HG03571 (cell line): ENCODE results near the gene CFAP97D2.
A peak's percentile ranks its signal among the peaks of the same experiment; 100 is the strongest.
"Not testable (repeated sequence)": the region's sequence is repeated elsewhere in the genome, so short reads cannot be mapped to it uniquely, and the experiment has no call there.

ENCODE experiments used
- ATAC-seq: cut with Tn5 transposase; IDR thresholded peaks from one replicate; pipeline ENCODE4 v1.9.1; 2021; ENCODE audit not compliant: unreplicated experiment

Gene CFAP97D2

DNA sequence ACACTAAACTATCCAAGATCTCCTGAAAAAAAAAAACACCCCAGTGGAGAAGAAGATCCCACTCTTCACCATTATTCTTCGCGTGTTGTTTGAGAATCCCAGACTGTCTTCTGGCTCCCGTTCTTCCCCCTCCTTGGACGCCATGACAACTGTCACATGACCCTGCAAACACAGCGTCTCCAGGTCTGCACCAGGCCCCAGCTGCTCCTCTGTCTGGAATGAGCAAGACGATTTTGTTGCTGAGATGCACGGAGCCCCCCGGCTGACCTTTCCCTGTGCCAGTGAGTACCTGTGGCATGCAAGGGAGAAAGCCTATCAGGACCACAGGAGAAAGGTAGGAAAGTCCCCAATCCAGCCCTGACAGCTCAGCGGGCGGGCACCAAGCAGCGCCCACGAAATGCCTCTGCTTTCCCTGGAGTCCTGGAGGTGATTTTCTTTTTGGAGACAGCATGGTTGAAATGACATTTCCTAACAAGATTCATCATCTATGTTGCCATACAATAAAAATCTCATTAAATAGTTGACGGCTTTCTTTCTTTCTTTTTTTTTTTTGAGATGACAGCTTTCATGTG lies at the start of gene CFAP97D2:
CFAP97D2 (plus strand) TSS at position 171 of the 572 bp plus-strand sequence; CDS start at position 245, 74 bp downstream.
- ATAC-seq = no peak

DNA sequence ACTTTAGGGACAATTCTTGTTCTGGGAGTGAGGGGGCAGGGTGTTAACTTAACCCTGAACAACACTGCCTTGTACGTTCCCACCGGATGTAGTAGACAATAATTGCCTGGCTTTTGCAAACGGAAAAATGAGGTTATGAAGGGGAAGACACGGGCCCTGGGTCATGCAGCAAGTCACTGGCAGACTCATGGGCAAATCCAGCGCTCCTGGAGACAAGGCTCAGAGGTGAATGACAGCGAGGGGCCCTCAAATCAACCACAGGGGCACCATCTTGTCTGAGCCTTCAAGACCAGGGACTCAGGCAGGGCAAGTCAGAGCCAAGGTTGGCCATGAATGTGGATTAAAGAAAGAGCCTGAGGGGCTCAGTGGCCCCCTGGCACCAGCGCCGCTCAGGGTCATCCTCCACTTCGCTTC lies 49.4 kb upstream of the CFAP97D2 start:
- no peak for ATAC-seq

DNA sequence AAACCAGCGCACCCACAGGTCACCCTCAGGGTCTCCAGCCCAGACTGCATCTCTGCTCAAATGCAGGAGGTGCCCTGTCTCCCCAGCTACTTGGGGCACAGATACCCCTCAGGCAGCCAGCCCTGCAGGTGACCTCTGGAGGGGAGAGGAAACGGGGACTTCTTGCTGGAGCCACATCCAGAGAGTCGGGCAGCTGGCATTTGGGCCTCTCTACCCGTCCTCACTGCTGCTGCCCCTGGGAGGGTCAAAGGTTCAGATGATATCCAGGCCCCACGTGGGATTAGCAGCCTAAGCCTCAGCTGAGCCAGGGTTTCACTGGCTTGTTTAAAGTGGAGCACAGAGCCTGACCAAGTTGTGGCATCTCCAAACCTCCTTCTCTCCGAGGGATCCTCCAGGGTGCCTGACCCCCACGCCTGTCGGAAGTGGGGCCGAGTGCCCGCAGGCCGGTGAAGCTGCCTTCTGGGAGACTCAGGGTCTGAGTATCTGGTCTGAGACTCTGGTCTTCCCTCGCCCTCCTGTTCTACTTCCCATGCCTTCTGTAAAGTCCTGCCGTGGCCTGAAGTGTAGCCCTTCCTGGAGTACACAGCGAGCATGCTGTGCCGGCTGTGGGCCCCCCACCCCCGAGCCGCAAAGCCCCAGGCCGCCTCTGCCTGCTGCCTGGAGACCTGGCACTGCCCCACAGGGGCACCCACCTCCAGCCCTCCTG lies 48.8 kb upstream of the CFAP97D2 start:
- ATAC-seq = no peak

DNA sequence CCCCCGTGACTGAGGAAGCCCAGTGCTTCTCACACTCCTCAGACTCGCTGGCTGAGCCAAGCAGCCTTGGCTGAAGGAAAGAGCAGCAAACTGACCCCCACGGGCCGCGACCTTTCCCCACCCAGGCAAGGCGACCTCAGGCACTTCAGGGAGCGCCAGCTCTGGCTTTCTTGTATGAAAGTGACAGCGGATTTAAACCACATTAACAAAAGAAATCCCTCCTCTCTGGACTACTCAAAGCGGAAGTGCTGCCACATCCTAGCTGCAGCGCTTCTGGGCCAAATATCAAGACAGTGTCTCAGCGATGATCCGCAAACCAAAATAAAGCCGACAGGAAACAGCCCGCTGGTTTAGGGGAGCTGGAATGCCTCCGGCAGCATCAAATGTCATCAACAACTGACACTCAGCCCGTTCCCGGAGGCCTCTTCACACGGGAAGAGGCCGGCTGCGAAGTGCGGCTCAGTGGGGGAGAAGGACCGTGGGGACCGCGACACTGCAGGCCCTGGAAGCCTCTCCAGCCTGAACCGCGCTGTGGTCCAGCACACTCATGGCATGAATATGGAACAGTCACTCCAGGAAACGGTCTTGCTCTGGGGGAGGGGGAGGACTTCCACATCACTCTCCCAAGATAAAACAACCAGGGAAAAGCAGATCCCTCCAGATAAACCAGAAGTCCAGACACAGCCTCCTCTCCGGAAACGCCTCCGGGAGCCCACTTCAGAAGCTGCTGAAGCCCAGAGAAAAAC lies 48.0 kb upstream of the CFAP97D2 start:
- ATAC-seq = no peak

DNA sequence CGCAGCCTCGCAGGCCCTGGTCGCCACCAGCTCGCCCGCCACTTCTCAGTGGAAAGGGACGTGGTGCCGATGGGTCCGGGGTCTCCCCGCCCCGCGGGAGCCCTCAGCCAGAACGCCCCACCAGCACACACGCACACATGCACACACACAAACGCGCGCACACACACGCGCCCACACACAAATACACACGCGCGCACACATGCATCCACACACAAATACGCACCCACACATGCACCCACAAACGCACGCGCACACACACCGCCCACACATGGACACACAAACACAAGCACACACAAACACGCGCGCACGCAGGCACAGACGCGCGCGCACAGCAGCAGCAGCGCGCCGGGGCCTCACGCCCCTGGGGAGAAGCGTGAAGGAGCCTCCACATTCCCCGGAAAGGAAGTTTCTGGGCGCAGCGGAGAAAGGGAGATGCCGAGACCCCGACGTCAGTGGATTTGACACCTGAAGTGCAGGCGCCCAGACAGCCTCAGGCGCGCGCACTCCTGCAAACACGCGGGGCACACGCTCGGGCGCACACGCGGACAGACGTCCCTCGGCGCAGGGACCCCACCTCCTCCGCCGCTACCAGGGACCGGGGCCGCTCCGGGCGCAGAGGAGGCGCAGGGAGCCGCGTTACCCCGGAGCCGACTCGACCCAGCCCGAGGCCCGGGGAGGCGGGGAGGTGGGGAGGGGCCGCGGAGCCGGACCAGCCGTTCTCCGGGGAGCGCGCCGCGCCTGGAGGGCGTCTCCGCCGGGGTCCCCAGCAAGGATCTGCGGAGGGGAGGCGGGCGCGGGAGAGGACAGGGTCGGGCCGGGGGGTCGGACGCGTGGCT lies 47.3 kb upstream of the CFAP97D2 start:
- ATAC-seq = peak; percentile 7

DNA sequence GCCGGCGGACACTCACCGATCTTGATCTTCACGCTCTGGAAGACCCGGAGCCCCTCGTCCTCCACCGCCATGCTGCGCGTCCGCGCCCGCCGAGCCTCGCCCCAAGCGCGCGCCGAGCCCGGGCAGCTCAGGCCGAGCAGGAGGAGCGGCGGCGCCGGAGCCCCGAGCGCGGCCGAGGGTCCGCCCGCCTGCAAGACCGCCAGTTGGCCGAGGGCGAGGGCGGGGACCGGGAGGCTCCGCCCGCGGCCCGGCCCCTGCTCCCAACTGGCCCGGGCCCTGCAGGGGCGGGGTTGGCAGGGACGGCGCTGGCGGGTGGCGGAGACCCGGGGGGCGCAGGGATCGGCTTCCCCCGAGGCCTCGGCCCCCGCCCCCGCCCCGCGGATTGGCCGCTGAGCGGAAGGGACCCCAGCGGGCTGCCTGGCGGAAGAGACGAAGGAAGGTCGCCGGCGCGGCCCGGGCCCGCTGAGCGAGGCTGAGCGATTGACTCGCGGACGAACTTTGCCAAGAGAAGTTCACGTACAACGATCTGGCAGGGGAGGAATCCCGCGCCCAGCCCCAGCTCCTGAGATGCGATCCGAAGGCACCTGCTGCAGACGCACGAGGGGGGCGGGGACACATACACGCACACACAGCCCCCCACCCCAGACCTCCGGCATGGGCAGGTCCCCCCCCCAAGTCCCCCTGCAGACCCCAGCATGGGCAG lies 46.5 kb upstream of the CFAP97D2 start, which contains the start of gene RASA3:
RASA3 (minus strand) TSS at position 205 of the 703 bp plus-strand sequence; CDS start at position 71, 134 bp downstream.
- peak; percentile 63 for ATAC-seq

DNA sequence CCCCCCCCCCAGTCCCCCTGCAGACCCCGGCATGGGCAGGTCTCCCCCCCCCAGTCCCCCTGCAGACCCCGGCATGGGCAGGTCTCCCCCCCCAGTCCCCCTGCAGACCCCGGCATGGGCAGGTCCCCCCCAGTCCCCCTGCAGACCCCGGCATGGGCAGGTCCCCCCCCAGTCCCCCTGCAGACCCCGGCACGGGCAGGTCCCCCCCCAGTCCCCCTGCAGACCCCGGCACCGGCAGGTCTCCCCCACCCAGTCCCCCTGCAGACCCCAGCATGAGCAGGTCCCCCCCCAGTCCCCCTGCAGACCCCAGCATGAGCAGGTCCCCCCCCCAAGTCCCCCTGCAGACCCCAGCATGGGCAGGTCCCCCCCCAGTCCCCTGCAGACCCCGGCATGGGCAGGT lies 45.9 kb upstream of the CFAP97D2 start:
- ATAC-seq = not testable (repeated sequence)

DNA sequence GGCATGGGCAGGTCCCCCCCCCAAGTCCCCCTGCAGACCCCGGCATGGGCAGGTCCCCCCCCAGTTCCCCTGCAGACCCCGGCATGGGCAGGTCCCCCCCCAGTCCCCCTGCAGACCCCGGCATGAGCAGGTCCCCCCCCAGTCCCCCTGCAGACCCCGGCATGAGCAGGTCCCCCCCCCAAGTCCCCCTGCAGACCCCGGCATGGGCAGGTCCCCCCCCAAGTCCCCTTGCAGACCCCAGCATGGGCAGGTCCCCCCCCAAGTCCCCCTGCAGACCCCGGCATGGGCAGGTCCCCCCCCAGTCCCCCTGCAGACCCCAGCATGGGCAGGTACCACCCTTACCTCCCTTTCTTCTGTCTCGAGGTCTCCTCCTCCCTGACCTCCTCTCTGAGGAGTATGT lies 45.5 kb upstream of the CFAP97D2 start:
- ATAC-seq = not testable (repeated sequence)

DNA sequence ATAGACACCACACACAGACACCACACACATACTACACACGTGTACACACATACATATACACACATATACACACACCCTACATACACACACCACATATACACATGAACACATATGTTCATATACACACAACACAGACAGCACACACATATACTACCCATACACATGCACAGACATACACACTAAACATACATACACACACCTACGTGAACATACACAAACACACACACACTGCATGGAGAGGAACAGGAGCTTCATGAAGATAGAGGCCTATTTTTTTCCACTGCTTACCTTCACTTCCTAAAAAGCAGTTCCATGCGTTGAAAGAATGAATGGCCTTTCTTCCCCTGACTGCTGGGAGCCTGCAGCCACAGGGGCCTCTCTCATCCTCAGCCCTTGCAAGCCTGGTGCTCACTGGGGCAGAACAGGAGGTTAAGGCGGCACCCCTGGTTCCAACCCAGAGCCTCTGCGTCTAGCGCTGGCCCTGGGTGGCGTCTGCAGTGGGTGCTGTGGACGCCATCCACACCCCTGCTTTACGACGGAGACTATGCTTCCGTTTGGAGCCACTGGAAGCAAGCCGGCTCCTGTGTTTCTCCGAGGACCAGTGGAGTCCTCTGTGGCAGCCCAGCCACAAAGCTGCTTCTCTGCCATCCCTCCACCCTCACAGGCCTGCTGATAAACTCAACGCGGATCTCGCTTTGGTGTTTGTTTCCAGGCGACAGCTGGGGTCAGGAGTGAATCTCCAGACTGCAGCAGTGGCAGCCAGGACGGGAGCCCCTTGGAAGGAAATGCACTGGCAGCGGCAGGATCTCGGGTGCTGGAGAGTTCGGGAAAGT lies 44.7 kb upstream of the CFAP97D2 start:
- ATAC-seq = no peak

DNA sequence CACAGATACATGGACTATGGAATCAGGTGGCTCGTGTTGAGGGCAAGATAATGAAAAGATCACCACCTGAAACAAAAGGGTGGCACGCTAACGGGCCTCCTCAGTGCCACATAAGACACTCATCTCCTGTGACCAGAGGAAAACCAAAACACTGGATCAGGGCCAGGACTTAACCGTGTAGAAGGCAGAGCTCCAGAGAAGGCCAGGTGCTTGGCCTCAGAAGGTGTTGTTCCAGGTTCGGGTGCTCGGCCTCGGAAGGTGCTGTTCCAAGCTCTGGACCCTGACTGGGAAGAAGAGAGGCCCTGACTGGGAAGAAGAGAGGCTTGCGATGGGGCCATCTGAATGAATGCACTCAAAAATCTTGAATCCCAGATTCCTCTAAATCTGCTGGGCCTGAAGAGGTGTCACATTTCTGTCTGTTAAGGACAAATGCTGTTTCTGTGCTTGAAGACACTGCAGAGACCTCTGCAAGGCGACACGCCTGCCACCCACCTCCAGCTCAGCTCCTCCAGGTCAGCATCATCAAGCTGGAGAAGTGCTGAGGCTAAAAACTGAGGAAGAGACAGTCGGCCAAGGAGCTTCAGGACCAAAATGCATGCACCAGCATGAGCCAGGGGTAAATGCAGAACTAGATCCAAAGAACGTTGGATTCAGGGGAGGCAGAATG lies 44.0 kb upstream of the CFAP97D2 start:
- no peak for ATAC-seq

DNA sequence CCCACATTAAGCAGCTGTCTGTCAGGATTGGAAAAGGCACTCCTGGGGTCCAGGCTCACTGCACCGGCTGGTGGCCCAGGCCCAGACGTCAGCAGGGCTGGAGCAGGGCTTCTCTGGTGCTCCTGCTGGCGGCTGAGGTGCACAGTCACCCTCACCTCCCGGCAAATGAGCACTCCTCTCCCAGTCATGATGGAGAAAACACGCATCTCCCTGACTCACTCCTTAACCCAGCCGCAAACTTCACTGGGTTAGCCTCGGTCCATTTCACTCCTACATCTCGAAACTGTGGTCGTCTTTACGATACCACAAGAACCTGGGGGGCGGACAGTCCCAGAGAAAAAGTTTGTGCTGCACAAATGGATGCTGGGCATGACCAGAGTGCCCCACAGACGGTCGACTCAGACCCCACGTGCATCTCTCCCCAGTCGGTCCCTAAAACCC lies 43.3 kb upstream of the CFAP97D2 start:
- ATAC-seq = no peak

DNA sequence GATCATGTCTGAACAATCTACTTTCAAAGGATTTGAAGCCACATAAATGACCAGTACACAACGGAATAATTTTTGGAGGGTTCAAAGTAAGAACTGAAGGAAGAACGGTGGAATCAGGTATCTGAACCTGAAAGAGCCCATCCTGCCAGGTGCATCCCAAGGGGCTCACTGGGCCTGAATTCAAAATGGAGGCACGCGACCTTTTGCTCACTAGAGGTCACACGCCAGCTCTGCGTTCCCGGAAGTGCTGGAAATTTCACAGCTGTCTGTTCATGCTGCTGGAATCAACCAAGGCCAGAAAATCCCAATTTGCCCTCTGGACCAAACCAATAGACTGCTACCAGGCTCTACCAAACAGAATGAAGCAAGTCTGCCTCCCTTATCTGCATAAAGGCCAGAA lies 42.5 kb upstream of the CFAP97D2 start:
- no peak for ATAC-seq

DNA sequence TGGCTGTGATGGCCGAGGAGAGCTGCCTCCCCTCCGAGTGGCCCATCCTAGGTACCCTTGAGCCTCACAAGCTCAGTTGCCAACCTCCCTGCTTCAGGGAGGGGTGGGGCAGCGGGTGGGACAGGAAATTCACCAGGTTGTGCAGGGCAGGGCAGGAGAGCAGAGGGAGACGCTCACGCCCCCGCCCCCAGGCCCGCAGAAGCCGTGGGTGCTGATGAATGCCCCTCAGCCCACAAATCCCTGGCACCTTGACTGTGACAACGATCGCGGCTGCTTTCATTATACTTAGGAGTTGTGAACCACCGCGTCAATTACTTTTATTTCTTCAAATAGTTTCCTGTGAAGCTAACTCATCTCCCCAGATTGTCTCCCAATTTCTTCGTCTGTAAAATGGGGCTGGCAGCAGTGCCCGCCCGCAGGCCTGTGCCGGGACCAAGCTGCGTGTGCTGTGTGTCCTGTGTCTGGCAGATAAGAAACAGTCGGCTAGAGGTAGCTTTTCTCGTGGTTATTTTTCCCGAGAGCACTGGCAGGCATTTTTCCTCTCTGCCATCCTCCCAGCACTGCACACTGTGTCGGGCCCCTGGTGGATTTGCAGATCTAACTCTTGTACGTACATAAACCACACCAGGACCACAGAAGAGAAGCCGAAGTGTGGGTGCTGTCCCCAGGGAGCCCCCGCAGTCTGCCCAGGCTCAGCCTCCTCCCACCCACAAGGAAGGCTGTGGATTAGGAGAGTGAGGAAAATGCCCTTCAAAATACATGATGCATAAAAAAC lies 38.7 kb upstream of the CFAP97D2 start:
- ATAC-seq = no peak

DNA sequence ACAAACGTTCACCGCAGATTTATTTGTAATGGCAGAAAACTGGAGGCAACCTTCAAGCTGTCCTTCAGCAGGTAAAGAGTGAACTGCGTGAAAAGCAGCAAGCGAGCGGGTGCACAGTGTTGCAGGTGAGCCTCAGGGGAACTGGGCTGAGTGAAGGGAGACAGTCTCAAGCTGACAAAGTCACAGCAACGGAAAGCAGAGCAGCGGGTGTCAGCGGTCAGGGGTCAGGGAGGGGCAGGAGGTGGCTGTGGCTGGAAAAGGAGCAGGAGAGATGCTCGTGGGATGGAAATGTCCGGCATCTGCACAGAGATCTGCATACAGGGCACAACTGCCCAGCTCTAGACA lies 38.2 kb upstream of the CFAP97D2 start:
- ATAC-seq = no peak

DNA sequence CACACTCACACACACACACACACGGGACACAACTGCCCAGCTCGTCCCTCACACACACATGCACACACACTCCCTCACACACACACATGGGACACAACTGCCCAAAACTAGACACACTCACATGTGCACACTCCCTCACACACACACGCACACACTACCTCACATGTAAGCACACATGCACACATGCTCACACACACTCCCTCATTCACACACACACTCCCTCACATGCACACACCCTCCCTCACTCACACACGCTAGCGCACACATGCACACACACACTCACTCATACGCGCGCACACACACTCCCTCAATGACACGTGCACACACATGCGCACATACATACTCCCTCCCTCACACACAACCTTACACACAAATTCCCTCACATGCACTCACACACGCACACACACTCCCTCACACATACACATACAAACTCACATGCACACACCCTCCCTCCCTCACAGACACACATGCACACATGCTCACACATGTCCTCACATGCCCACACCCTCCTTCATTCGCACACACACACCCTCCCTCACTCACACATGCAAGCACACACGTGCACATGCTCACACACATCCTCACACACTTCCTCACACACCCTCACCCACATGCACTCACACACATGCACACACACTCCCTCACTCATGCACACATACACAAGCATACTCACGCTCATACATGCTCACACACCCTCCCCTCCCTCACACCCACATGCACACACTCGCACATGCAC lies 37.6 kb upstream of the CFAP97D2 start:
- no peak for ATAC-seq

DNA sequence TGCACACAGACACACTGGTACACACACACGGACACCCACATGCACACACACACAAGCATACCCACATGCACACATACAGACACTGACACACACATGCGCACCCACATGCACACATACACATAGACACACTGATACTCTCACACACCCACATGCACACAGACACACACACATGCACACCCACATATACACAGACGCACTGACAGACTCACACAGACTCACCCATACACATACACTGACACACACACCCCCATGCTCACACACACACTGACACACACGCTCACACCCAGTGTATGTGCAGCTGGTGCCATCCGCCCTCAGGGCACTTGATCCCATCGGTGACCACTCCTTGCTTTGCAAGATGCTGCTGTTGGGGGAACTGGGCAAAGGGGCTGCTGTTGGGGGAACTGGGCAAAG lies 36.9 kb upstream of the CFAP97D2 start:
- ATAC-seq = no peak

DNA sequence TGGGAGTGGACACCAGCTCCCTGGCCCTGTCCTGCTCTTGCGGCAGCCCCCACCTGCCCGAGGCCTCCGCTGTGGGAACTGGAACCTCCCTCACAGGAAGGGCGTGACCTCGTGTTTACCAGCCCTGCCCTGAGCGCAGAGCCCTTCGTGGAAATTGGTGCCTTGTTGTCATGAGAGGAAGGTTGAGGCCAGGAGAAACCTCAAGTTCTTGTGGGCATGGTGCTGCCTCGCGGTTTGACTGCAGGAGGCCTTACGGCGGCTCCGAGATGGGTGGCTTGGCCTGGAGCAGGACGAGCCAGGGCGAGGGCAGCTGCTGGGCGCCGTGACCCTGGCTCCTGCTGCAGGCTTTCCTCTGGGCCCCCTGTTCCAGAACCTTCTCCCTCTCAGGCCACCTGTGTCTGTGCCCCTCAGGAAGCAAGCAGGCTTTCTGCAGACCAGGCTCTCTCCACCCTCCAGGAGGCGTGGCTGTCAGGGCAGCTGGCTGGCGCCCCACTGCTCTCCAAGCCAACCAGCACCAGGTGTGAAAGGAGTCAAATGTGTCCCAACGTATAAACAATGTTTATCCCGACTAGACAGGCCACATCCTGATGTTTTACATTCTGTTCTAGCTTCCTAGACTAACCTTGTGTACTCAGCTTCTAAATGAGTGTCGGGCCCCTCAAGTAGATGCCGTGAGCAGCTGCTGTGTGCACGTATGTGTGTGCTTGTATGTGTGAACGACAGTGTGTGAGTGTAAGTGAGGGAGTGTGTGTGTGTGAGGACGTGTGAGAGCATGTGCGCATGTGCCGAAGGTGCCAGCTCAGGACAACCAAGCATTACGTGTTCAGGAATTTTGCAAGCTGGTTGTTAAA lies 36.2 kb upstream of the CFAP97D2 start:
- no peak for ATAC-seq
